Muscle of leg (tissue), 11 donors: ENCODE measurements around the gene IRF6. TPM values are rescaled to one million over a fixed set of nuclear protein-coding genes. Genes with fewer than 3 reads are reported as not detected.

ENCODE experiments used
- DNase-seq: peaks from one replicate; pipeline ENCODE4 v3.0.0; 2013
- H3K27ac ChIP-seq: one replicate; pipeline ENCODE4 v1.5.1; 2013; ENCODE audit warnings: mild to moderate bottlenecking, low read length, control low read depth
- H3K27me3 ChIP-seq: one replicate; pipeline ENCODE4 v1.6.1; 2013; ENCODE audit warnings: low read length; ENCODE audit not compliant: control insufficient read depth, insufficient read depth
- H3K36me3 ChIP-seq: one replicate; pipeline ENCODE4 v1.6.1; 2013; ENCODE audit warnings: low read length; ENCODE audit not compliant: control insufficient read depth, insufficient read depth
- H3K4me1 ChIP-seq: one replicate; pipeline ENCODE4 v1.6.1; 2013; ENCODE audit warnings: low read length; ENCODE audit not compliant: control insufficient read depth, insufficient read depth
- H3K4me3 ChIP-seq: one replicate; pipeline ENCODE4 v1.5.1; 2013; ENCODE audit warnings: low read length, control low read depth
- H3K9me3 ChIP-seq: replicated peaks from 2 replicates; pipeline ENCODE4 v1.6.1; 2013; ENCODE audit warnings: low read depth, low read length; ENCODE audit not compliant: control insufficient read depth
- WGBS: methylation state at CpG from one replicate; pipeline ENCODE4 v1.1.5; 2013; ENCODE audit warnings: missing lambda C conversion rate; ENCODE audit not compliant: insufficient coverage; 5-methylcytosine and 5-hydroxymethylcytosine counted together
- polyA plus RNA-seq, 8 donors: library from polyadenylated mRNA; unstranded; fragments of 120-200 nt; gene quantifications; one replicate each; pipeline versions ENCODE4 v1.2.1 to v1.2.3, GENCODE V29; 2013; ENCODE audit warnings: inconsistent platforms in 1 of 8, low replicate concordance in 1 of 8; ENCODE audit not compliant: insufficient read length in 8 of 8, insufficient read depth in 1 of 8
- total RNA-seq: library from RNA; stranded (reverse); fragments of 120-200 nt; gene quantifications from one replicate; pipeline ENCODE4 v1.2.4, GENCODE V29; 2013

Gene IRF6
- total and polyA plus RNA-seq, 9 donors: 0.20 to 6.1 (median 0.66) TPM

DNA sequence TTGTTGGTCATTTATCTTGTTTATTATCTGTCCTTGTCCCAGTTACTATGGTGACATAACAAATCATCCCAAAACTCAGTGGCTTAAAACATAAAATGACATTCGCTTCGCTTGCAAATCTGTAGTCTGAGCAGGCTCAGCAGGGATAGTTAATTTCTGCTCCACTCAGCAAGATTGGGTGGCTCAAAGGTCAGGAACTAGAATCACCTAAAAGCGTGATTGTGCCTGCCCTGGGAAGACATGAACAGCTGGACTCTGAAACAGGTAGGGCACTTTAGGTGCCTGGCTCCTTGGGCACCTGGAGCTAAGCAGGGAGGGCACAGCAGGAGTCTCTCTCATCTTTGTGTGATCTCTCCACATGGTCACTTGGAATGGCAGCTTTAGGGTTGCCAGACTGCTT is 64.7 kb downstream of the IRF6 start:
- H3K27me3 ChIP-seq: peaks cover 3% of the 10 kb centered on the region
- no peaks in the 10 kb centered on the region for H3K4me1 ChIP-seq
- no peak overlapping the region for H3K4me3 ChIP-seq
- no peak for DNase-seq
- H3K9me3 ChIP-seq: no peaks in the 10 kb centered on the region
- no peaks in the 10 kb centered on the region for H3K36me3 ChIP-seq
- 70% methylated on average over 1 of the region's 3 CpGs for WGBS
- no peak overlapping the region for H3K27ac ChIP-seq

DNA sequence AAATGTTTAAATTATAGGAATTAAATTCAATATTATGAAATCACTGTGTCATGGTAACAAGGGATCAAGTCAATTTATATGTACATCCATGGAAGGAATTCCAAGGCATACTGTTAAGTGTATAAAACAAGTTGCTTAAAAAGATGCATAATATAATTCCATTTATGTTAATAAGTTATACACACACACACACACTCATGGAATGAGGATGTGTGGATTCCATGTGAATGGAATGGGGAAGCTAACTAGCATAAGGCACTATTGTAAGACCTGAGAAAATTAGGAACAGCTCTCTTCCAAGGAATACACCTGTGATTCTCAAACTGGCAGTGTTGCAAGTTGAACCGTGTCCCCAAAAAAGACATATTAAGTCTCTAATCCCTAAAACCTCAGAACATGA is 67.7 kb downstream of the IRF6 start:
- DNase-seq: no peak
- Histone ChIP-seq H3K36me3 (no peaks in the 10 kb centered on the region), H3K4me1 (no peaks in the 10 kb centered on the region), H3K27me3 (no peaks in the 10 kb centered on the region), H3K27ac (no peak overlapping the region), H3K4me3 (no peak overlapping the region), H3K9me3 (no peaks in the 10 kb centered on the region)
- no CpG with 5 or more reads among the region's 1 CpG for WGBS

DNA sequence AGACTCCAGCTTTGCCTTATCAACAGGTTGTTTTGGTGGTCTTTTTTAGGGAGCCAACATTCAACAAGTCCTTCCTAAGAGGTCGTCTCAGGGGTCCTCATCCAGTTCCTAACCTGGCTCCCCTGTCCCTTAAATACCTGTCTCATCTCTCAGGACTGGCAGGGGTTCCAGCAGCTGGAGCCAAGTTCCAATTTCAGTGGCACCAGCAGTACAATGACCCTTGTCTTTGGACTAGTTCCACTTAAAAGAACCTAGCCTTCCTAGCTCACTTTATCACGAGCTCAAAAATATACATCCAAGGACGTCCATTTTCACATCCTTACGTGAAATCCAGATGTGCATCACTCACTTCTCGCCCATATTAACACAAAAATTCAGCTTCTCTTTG is 68.8 kb downstream of the IRF6 start:
- DNase-seq: no peak
- no peaks in the 10 kb centered on the region for H3K36me3 ChIP-seq
- WGBS: 39% methylated on average over 2 of the region's 5 CpGs

DNA sequence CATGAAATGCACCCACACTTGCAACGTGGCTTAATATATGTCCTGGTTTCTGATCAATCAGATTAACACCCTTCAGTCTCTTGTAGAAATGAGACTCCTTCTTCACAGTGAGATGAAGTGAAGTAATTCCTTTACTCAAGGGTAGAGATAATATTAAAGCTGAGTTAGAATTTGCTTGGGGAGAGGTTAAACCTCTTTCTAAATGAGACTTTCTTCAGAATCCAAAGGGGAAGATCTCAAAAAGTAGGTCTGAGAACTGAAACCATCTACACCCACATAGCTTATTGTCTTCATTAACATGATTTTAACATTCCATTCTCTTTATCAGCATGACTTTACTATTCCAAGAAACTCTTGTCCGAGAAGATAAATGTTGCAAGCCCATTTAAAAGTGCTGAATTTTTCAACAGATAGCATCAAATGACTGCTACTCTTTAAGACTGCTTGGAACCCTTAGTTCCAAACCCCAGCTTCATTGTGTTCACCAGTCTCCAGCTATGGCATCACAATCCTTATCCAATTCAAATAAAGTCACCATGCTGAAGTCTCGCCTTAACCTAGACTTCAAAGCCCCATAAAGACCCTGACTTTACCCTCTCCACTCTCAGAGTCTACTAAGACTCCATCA is 69.3 kb downstream of the IRF6 start:
- no peak overlapping the region for H3K4me3 ChIP-seq
- H3K36me3 ChIP-seq: no peaks in the 10 kb centered on the region
- no peaks in the 10 kb centered on the region for H3K27me3 ChIP-seq
- WGBS: no CpG with 5 or more reads among the region's 3 CpGs
- no peak overlapping the region for H3K27ac ChIP-seq
- H3K9me3 ChIP-seq: no peaks in the 10 kb centered on the region
- no peaks in the 10 kb centered on the region for H3K4me1 ChIP-seq
- no peak for DNase-seq

More for the DNA sequence above, 68.8 kb downstream of the IRF6 start:
- H3K27me3 ChIP-seq: no peaks in the 10 kb centered on the region
- H3K9me3 ChIP-seq: no peaks in the 10 kb centered on the region
- H3K4me3 ChIP-seq: no peak overlapping the region
- H3K4me1 ChIP-seq: no peaks in the 10 kb centered on the region
- H3K27ac ChIP-seq: no peak overlapping the region

Other genes with a start within 250 kb of the IRF6 start
- 0.04 TPM for gene CAMK1G, start 222.4 kb downstream of the IRF6 start, total RNA-seq
- gene CAMK1G, start 222.4 kb downstream of the IRF6 start, polyA plus RNA-seq: under 1 TPM in 5 of 8 donors, not detected in 3; 0.16 to 0.66 (median 0.33) TPM
- 0.66 TPM for gene LAMB3, start 153.7 kb downstream of the IRF6 start, total RNA-seq
- 1 to 10 TPM in 3 of 8 donors, under 1 TPM in 5; 0.32 to 7.2 (median 0.97) TPM for gene LAMB3, start 153.7 kb downstream of the IRF6 start, polyA plus RNA-seq
- 5.4 TPM for gene G0S2, start 130.7 kb downstream of the IRF6 start, total RNA-seq
- gene G0S2, start 130.7 kb downstream of the IRF6 start, polyA plus RNA-seq: 10 to 100 TPM in 1 of 8 donors, 1 to 10 TPM in 7; 2.7 to 12.5 (median 4.6) TPM
- 0.18 TPM for gene HSD11B1, start 101.3 kb downstream of the IRF6 start, total RNA-seq
- gene HSD11B1, start 101.3 kb downstream of the IRF6 start, polyA plus RNA-seq: under 1 TPM in 4 of 8 donors, not detected in 4; 0.20 to 0.43 (median 0.25) TPM
- 1.4 TPM for gene TRAF3IP3, start 50.1 kb downstream of the IRF6 start, total RNA-seq
- 1 to 10 TPM in 7 of 8 donors, under 1 TPM in 1; 0.82 to 3.2 (median 2.4) TPM for gene TRAF3IP3, start 50.1 kb downstream of the IRF6 start, polyA plus RNA-seq
- gene C1orf74, start 21.6 kb downstream of the IRF6 start, total RNA-seq: 2.5 TPM
- gene C1orf74, start 21.6 kb downstream of the IRF6 start, polyA plus RNA-seq: 1 to 10 TPM; 2.1 to 3.0 (median 2.4) TPM
- gene UTP25, start 21.8 kb upstream of the IRF6 start, total RNA-seq: 7.0 TPM
- gene UTP25, start 21.8 kb upstream of the IRF6 start, polyA plus RNA-seq: 1 to 10 TPM; 4.7 to 7.5 (median 5.8) TPM
- 0.98 TPM for gene SYT14, start 132.1 kb upstream of the IRF6 start, total RNA-seq
- gene SYT14, start 132.1 kb upstream of the IRF6 start, polyA plus RNA-seq: 1 to 10 TPM in 6 of 8 donors, under 1 TPM in 2; 0.57 to 3.0 (median 1.3) TPM